ENCODE data around the gene MRPL49.

DNA sequence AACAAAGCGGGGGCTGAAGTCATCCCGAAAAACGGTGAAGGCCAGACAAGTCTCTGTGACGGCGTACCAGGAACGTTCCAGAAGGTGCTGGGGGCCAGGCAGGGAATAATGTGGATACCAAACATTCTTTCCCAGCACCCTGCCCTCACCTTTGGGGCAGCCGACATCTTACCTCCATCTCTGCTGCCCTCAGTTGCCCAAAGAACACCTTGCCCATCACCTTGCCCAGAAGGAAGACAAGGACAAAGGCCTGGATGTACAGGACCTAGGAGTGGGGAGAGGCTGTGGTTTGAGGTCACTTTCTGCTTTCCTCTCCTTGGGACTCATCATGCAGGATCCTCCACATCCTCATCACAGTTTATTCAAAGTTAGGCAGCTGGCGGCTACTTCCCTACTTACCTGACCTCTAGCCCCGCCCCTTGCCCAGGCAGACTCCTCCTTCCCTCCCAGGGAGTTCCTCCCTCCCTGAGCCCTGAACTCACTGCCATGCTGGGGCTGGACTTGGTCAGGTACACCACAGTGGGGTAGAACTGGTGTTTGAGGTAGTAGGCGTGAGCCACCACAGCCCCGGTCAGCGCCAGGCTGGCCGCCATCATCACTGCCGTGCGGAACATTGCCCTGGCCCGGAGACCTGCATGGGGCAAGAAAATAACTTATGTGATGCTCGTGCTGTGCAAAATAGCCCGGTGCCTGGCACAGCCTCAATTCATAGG, 11.0 kb downstream of the MRPL49 start:
- TF ChIP-seq, protein P1, sequence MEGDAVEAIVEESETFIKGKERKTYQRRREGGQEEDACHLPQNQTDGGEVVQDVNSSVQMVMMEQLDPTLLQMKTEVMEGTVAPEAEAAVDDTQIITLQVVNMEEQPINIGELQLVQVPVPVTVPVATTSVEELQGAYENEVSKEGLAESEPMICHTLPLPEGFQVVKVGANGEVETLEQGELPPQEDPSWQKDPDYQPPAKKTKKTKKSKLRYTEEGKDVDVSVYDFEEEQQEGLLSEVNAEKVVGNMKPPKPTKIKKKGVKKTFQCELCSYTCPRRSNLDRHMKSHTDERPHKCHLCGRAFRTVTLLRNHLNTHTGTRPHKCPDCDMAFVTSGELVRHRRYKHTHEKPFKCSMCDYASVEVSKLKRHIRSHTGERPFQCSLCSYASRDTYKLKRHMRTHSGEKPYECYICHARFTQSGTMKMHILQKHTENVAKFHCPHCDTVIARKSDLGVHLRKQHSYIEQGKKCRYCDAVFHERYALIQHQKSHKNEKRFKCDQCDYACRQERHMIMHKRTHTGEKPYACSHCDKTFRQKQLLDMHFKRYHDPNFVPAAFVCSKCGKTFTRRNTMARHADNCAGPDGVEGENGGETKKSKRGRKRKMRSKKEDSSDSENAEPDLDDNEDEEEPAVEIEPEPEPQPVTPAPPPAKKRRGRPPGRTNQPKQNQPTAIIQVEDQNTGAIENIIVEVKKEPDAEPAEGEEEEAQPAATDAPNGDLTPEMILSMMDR (IDR thresholded peaks at IDR 0.05) = no peak
- no peak for TF ChIP-seq POLR2A (IDR thresholded peaks at IDR 0.05)

Measured in vagina (tissue), 2 donors.